SJSA1 (cell line): Measurements from ENCODE around the gene PPFIBP1. TPM values are rescaled to one million over a fixed set of nuclear protein-coding genes. Genes with fewer than 3 reads are reported as not detected.
A peak's percentile ranks its signal among the peaks of the same experiment; 100 is the strongest.
"Not testable (repeated sequence)": the region's sequence is repeated elsewhere in the genome, so short reads cannot be mapped to it uniquely, and the experiment has no call there.

Source experiments
- DNase-seq, 2 experiments: peaks; one replicate each; pipeline ENCODE4 v3.0.0-alpha.2; 2015 to 2020; ENCODE audit warnings: low spot score in 2 of 2, low read depth in 1 of 2
- H3K27ac ChIP-seq: fragments of 250-450 bp; sonication (Bioruptor Pico); 2 replicates; pipeline ENCODE4 v1.5.1; 2020; ENCODE audit warnings: mild to moderate bottlenecking, moderate library complexity
- H3K27me3 ChIP-seq: fragments of 250-450 bp; sonication (Bioruptor Pico); replicated peaks from 2 replicates; pipeline ENCODE4 v1.5.1; 2020; ENCODE audit warnings: mild to moderate bottlenecking, moderate library complexity
- H3K36me3 ChIP-seq: fragments of 250-450 bp; sonication (Bioruptor Pico); 2 replicates; pipeline ENCODE4 v1.5.1; 2020; ENCODE audit warnings: mild to moderate bottlenecking
- H3K4me1 ChIP-seq: fragments of 250-450 bp; sonication (Bioruptor Pico); replicated peaks from 2 replicates; pipeline ENCODE4 v1.6.1; 2021; ENCODE audit warnings: mild to moderate bottlenecking
- H3K4me3 ChIP-seq: fragments of 250-450 bp; sonication (Bioruptor Pico); 2 replicates; pipeline ENCODE4 v1.5.1; 2020; ENCODE audit warnings: mild to moderate bottlenecking
- H3K9me3 ChIP-seq: fragments of 250-450 bp; sonication (Bioruptor Pico); replicated peaks from 2 replicates; pipeline ENCODE4 v1.5.1; 2020; ENCODE audit warnings: mild to moderate bottlenecking
- total RNA-seq: library from RNA; depleted of rRNA; stranded (reverse); fragments of >200 nt; shearing (Covaris generic); gene quantifications from 2 replicates; pipeline ENCODE4 v1.2.3, GENCODE V29; 2014

PPFIBP1 gene
- total RNA-seq, 1 experiment from 2014 or later: 52.9 TPM

- Histone ChIP-seq H3K4me1 (peaks cover 12% of the 10 kb centered on the region), H3K9me3 (no peaks in the 10 kb centered on the region), H3K36me3 (peaks cover 19% of the 10 kb centered on the region), H3K27me3 (no peaks in the 10 kb centered on the region), H3K27ac (no peak overlapping the region), H3K4me3 (no peak overlapping the region)
- DNase-seq: no peak
Measured at GRCh38 chr12:27646149-27646548, 122.1 kb downstream of the PPFIBP1 start.

GRCh38 chr12:27650011-27650410 lies 126.0 kb downstream of the PPFIBP1 start:
- H3K9me3 ChIP-seq: no peaks in the 10 kb centered on the region
- no peaks in the 10 kb centered on the region for H3K27me3 ChIP-seq
- no peak for DNase-seq
- peaks cover 15% of the 10 kb centered on the region for H3K36me3 ChIP-seq
- H3K27ac ChIP-seq: no peak overlapping the region
- H3K4me1 ChIP-seq: peaks cover 4% of the 10 kb centered on the region; the same call in 1 of the 2 replicates
- no peak overlapping the region for H3K4me3 ChIP-seq

- no peak for DNase-seq
- Histone ChIP-seq H3K27ac (no peak overlapping the region), H3K4me1 (no peaks in the 10 kb centered on the region), H3K9me3 (no peaks in the 10 kb centered on the region), H3K36me3 (peaks cover 18% of the 10 kb centered on the region), H3K4me3 (no peak overlapping the region), H3K27me3 (no peaks in the 10 kb centered on the region)
Measured at GRCh38 chr12:27651201-27651600, 127.2 kb downstream of the PPFIBP1 start.

GRCh38 chr12:27652174-27652763 lies 128.3 kb downstream of the PPFIBP1 start:
- DNase-seq: peak; percentile 61 to 70
- no peaks in the 10 kb centered on the region for H3K9me3 ChIP-seq
- no peaks in the 10 kb centered on the region for H3K27me3 ChIP-seq
- H3K4me3 ChIP-seq: no peak overlapping the region
- no peak overlapping the region for H3K27ac ChIP-seq
- H3K4me1 ChIP-seq: no peaks in the 10 kb centered on the region
- peaks cover 17% of the 10 kb centered on the region for H3K36me3 ChIP-seq

- Histone ChIP-seq H3K4me3 (no peak overlapping the region), H3K27ac (no peak overlapping the region), H3K9me3 (no peaks in the 10 kb centered on the region), H3K36me3 (peaks cover 20% of the 10 kb centered on the region), H3K27me3 (no peaks in the 10 kb centered on the region), H3K4me1 (no peaks in the 10 kb centered on the region)
- DNase-seq: no peak
Measured at GRCh38 chr12:27653661-27654060, 129.7 kb downstream of the PPFIBP1 start.

- H3K27me3 ChIP-seq, DNase-seq, H3K4me3 ChIP-seq, H3K4me1 ChIP-seq, H3K27ac ChIP-seq, H3K9me3 ChIP-seq: not testable (repeated sequence)
- H3K36me3 ChIP-seq: peaks cover 21% of the 10 kb centered on the region
Measured at GRCh38 chr12:27655476-27655875, 131.5 kb downstream of the PPFIBP1 start.

- Histone ChIP-seq H3K36me3 (peaks cover 33% of the 10 kb centered on the region), H3K27ac (no peak overlapping the region), H3K4me1 (no peaks in the 10 kb centered on the region), H3K4me3 (no peak overlapping the region), H3K27me3 (no peaks in the 10 kb centered on the region), H3K9me3 (no peaks in the 10 kb centered on the region)
- DNase-seq: no peak
Measured at GRCh38 chr12:27657296-27657695, 133.3 kb downstream of the PPFIBP1 start.

- DNase-seq: no peak
Measured at GRCh38 chr12:27665704-27666103, 141.7 kb downstream of the PPFIBP1 start.

GRCh38 chr12:27666510-27666909 lies 142.5 kb downstream of the PPFIBP1 start:
- H3K27me3 ChIP-seq: no peaks in the 10 kb centered on the region
- peaks cover 5% of the 10 kb centered on the region; the same call in 1 of the 2 replicates for H3K4me1 ChIP-seq
- H3K9me3 ChIP-seq: no peaks in the 10 kb centered on the region
- H3K4me3 ChIP-seq: no peak overlapping the region
- H3K27ac ChIP-seq: no peak overlapping the region
- DNase-seq: no peak
- peaks cover 41% of the 10 kb centered on the region for H3K36me3 ChIP-seq

More at GRCh38 chr12:27665704-27666103, 141.7 kb downstream of the PPFIBP1 start:
- Histone ChIP-seq H3K9me3 (no peaks in the 10 kb centered on the region), H3K4me1 (peaks cover 5% of the 10 kb centered on the region; the same call in 1 of the 2 replicates), H3K27ac (no peak overlapping the region), H3K27me3 (no peaks in the 10 kb centered on the region), H3K4me3 (no peak overlapping the region), H3K36me3 (peaks cover 49% of the 10 kb centered on the region)

GRCh38 chr12:27667540-27667939 lies 143.5 kb downstream of the PPFIBP1 start:
- Histone ChIP-seq H3K27ac (no peak overlapping the region), H3K4me1 (peaks cover 5% of the 10 kb centered on the region; the same call in 1 of the 2 replicates), H3K9me3 (no peaks in the 10 kb centered on the region), H3K27me3 (no peaks in the 10 kb centered on the region), H3K36me3 (peaks cover 39% of the 10 kb centered on the region), H3K4me3 (no peak overlapping the region)
- DNase-seq: no peak

GRCh38 chr12:27672051-27672450 lies 148.0 kb downstream of the PPFIBP1 start:
- H3K27ac ChIP-seq: no peak overlapping the region
- H3K36me3 ChIP-seq: peaks cover 30% of the 10 kb centered on the region
- no peak overlapping the region for H3K4me3 ChIP-seq
- no peaks in the 10 kb centered on the region for H3K9me3 ChIP-seq
- H3K27me3 ChIP-seq: no peaks in the 10 kb centered on the region
- H3K4me1 ChIP-seq: peaks cover 5% of the 10 kb centered on the region; the same call in 1 of the 2 replicates
- DNase-seq: no peak

GRCh38 chr12:27672643-27673042 lies 148.6 kb downstream of the PPFIBP1 start:
- Histone ChIP-seq H3K9me3 (no peaks in the 10 kb centered on the region), H3K27ac (no peak overlapping the region), H3K4me3 (no peak overlapping the region), H3K27me3 (no peaks in the 10 kb centered on the region), H3K4me1 (peaks cover 5% of the 10 kb centered on the region; the same call in 1 of the 2 replicates), H3K36me3 (peaks cover 26% of the 10 kb centered on the region)
- no peak for DNase-seq

GRCh38 chr12:27673101-27673718 lies 149.2 kb downstream of the PPFIBP1 start:
- Histone ChIP-seq H3K27ac (no peak overlapping the region), H3K4me1 (peaks cover 5% of the 10 kb centered on the region; the same call in 1 of the 2 replicates), H3K36me3 (peaks cover 20% of the 10 kb centered on the region), H3K9me3 (no peaks in the 10 kb centered on the region), H3K4me3 (no peak overlapping the region), H3K27me3 (no peaks in the 10 kb centered on the region)
- DNase-seq: no peak

- no peaks in the 10 kb centered on the region for H3K4me1 ChIP-seq
- no peak for DNase-seq
- H3K27ac ChIP-seq: no peak overlapping the region
- H3K36me3 ChIP-seq: peaks cover 25% of the 10 kb centered on the region
- no peaks in the 10 kb centered on the region for H3K9me3 ChIP-seq
- H3K27me3 ChIP-seq: no peaks in the 10 kb centered on the region
- no peak overlapping the region for H3K4me3 ChIP-seq
Measured at GRCh38 chr12:27674989-27675388, 151.0 kb downstream of the PPFIBP1 start.
